Peyer's patch (tissue), 4 donors: Measurements from ENCODE around the gene GDPD5.

Experiments
- POLR2A ChIP-seq, 2 donors: fragments of 450-650 bp; IDR thresholded peaks; one replicate each; pipeline ENCODE4 v1.5.1; 2017; ENCODE audit warnings: antibody characterized with exemption in 2 of 2, mild to moderate bottlenecking in 2 of 2, moderate library complexity in 2 of 2
- TF ChIP-seq, protein P1 (sequence below), 6 experiments: fragments of 450-650 bp in 4 of 6; fragments of 200-600 bp in 2 of 6; sonication (generic) in 1 of 6; IDR thresholded peaks; one replicate each; pipeline ENCODE4 v1.5.1; 2017 to 2019; ENCODE audit warnings: antibody characterized with exemption in 6 of 6, mild to moderate bottlenecking in 3 of 6, moderate library complexity in 1 of 6

DNA sequence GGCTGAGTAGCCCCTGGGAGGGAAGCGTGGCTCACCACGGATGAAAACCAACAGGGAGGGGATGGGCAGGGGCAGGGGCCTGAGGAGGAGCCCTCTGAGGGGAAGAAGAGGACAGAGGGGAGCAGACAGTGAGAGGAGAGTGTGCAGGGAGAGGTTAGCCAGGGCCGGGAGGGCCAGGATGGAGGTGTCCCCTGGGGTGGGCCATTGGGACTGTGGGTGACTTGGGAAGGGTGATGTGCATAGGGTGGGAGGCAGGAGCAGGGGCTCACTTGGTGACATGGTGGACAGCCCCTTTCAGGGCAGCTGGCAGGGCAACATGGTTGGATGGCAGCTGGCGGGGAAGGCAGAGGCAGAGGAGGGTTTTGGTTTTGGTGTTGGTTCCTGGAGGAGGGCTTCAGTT, 5.6 kb upstream of the GDPD5 start:
- TF ChIP-seq, protein P1, sequence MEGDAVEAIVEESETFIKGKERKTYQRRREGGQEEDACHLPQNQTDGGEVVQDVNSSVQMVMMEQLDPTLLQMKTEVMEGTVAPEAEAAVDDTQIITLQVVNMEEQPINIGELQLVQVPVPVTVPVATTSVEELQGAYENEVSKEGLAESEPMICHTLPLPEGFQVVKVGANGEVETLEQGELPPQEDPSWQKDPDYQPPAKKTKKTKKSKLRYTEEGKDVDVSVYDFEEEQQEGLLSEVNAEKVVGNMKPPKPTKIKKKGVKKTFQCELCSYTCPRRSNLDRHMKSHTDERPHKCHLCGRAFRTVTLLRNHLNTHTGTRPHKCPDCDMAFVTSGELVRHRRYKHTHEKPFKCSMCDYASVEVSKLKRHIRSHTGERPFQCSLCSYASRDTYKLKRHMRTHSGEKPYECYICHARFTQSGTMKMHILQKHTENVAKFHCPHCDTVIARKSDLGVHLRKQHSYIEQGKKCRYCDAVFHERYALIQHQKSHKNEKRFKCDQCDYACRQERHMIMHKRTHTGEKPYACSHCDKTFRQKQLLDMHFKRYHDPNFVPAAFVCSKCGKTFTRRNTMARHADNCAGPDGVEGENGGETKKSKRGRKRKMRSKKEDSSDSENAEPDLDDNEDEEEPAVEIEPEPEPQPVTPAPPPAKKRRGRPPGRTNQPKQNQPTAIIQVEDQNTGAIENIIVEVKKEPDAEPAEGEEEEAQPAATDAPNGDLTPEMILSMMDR (IDR thresholded peaks at IDR 0.05) = no peak
- TF ChIP-seq POLR2A (IDR thresholded peaks at IDR 0.05) = no peak
